ENCODE measurements around the gene EFCAB8.

The EFCAB8 gene

GRCh38 chr20:32920066-32920465 lies 61.3 kb downstream of the EFCAB8 start:
- H3K9ac ChIP-seq (ENCODE audit: low read length) = no peak overlapping the region
- H3K4me2 ChIP-seq (ENCODE audit: low read length) = no peak overlapping the region
- H3K4me1 ChIP-seq (ENCODE audit: control insufficient read depth in 1 of 2, insufficient read depth in 2 of 2, low read length in 2 of 2) = no peaks in the 10 kb centered on the region
- no peak overlapping the region for H3K27ac ChIP-seq (ENCODE audit: low read depth, low read length)
- H3K18ac ChIP-seq (ENCODE audit: low read length) = no peak overlapping the region
- H4K91ac ChIP-seq (ENCODE audit: low read depth, low read length) = no peak overlapping the region
- H3K79me2 ChIP-seq (ENCODE audit: control insufficient read depth, insufficient read depth, low read length, poor library complexity) = no peaks in the 10 kb centered on the region
- no peak overlapping the region for H2BK12ac ChIP-seq (ENCODE audit: low read length)
- H3K4me3 ChIP-seq (ENCODE audit: low read depth, low read length) = no peak overlapping the region
- no peak overlapping the region for H2BK5ac ChIP-seq (ENCODE audit: low read depth, low read length, poor library complexity)
- peaks cover 4% of the 10 kb centered on the region for H3K9me3 ChIP-seq (ENCODE audit: insufficient read depth, low read depth, low read length)
- H2AK5ac ChIP-seq (ENCODE audit: low read length) = no peak overlapping the region
- H4K8ac ChIP-seq (ENCODE audit: low read depth, low read length) = no peak overlapping the region
- H3K23ac ChIP-seq (ENCODE audit: low read length) = no peak overlapping the region
- H3K36me3 ChIP-seq (ENCODE audit: control insufficient read depth in 1 of 2, insufficient read depth in 2 of 2, low read length in 2 of 2) = no peaks in the 10 kb centered on the region
- H3K4ac ChIP-seq (ENCODE audit: low read depth, low read length) = no peak overlapping the region
- no peak overlapping the region for H2AFZ ChIP-seq (ENCODE audit: insufficient read depth, low read length, poor library complexity)
- WGBS (ENCODE audit: extremely low coverage, insufficient coverage, insufficient read length) = no CpG with 5 or more reads among the region's 12 CpGs
- no peak overlapping the region for H4K12ac ChIP-seq (ENCODE audit: low read depth, low read length)
- no peak overlapping the region for H2BK120ac ChIP-seq (ENCODE audit: insufficient read depth, low read length, poor library complexity)
- no peaks in the 10 kb centered on the region for H3K27me3 ChIP-seq (ENCODE audit: insufficient read depth, low read length)
- no peak overlapping the region for H3K14ac ChIP-seq (ENCODE audit: low read length)
- no peak for DNase-seq
- no peaks in the 10 kb centered on the region for H3K79me1 ChIP-seq (ENCODE audit: low read length)

DNA sequence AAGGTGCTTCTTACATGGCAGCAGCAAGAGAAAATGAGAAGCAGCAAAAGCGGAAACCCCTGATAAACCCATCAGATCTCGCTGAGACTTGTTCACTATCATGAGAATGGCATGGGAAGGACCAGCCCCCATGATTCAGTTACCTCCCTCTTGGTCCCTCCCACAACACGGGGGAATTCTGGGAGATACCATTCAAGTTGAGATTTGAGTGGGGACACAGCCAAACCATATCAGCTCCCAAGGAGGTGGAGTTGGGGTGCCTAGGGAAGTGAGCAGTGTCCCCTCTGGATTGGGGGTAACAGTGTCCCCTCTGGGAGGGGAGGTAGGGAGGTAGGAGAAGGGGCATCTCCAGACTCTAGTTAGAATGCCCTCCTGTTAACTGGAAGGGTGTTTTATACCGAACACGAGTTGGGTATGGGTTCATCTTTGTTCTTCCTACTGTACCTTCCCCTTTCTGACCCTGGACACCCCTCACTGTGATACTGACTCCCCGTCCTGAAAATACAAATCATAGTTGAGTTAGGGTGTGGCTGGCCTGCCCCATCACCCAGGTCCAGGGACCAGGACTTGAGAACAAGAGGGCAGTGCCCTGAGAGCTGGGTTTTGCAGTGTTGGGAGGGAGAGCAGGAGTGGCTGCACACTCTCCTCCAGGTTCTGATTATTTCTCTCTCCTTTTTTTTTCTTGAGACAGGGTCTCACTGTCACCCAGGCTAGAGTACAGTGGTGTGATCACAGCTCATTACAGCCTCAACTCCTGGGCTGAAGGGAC lies 62.0 kb downstream of the EFCAB8 start:
- Histone ChIP-seq H3K4me3 (ENCODE audit: low read depth, low read length) (no peak overlapping the region), H3K18ac (ENCODE audit: low read length) (no peak overlapping the region), H2BK5ac (ENCODE audit: low read depth, low read length, poor library complexity) (no peak overlapping the region), H2AK5ac (ENCODE audit: low read length) (no peak overlapping the region), H2AFZ (ENCODE audit: insufficient read depth, low read length, poor library complexity) (no peak overlapping the region), H3K4me2 (ENCODE audit: low read length) (no peak overlapping the region), H2BK12ac (ENCODE audit: low read length) (no peak overlapping the region), H4K8ac (ENCODE audit: low read depth, low read length) (no peak overlapping the region), H3K27ac (ENCODE audit: low read depth, low read length) (no peak overlapping the region), H3K4me1 (ENCODE audit: control insufficient read depth in 1 of 2, insufficient read depth in 2 of 2, low read length in 2 of 2) (no peaks in the 10 kb centered on the region), H3K4ac (ENCODE audit: low read depth, low read length) (no peak overlapping the region), H3K9me3 (ENCODE audit: insufficient read depth, low read depth, low read length) (peaks cover 4% of the 10 kb centered on the region), H3K23ac (ENCODE audit: low read length) (no peak overlapping the region), H3K36me3 (ENCODE audit: control insufficient read depth in 1 of 2, insufficient read depth in 2 of 2, low read length in 2 of 2) (no peaks in the 10 kb centered on the region), H4K12ac (ENCODE audit: low read depth, low read length) (no peak overlapping the region), H3K14ac (ENCODE audit: low read length) (no peak overlapping the region), H4K91ac (ENCODE audit: low read depth, low read length) (no peak overlapping the region), H3K79me2 (ENCODE audit: control insufficient read depth, insufficient read depth, low read length, poor library complexity) (no peaks in the 10 kb centered on the region), H2BK120ac (ENCODE audit: insufficient read depth, low read length, poor library complexity) (no peak overlapping the region), H3K27me3 (ENCODE audit: insufficient read depth, low read length) (no peaks in the 10 kb centered on the region), H3K9ac (ENCODE audit: low read length) (no peak overlapping the region), H3K79me1 (ENCODE audit: low read length) (no peaks in the 10 kb centered on the region)
- DNase-seq = no peak
- no CpG with 5 or more reads among the region's 6 CpGs for WGBS (ENCODE audit: extremely low coverage, insufficient coverage, insufficient read length)

DNA sequence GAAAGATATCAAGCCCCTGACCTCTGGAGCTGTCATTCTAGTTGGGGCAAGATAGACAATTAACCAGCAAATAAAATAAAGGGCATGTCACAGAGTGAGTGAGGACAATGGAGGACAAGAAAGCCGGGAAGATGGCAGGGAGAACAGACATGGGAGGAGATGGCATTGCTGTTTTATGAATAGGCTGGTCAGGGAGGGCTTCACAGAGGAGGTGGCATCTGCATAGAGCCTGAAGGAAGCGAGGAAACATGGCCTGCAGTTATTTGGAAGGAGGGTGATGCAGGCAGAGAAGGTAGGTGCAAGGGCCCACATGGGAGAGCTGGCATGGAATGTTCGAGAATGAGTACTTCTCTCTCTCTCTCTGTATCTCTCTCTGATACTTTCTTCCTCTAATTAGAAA lies 63.7 kb downstream of the EFCAB8 start:
- Histone ChIP-seq H3K4me3 (ENCODE audit: low read depth, low read length) (no peak overlapping the region), H2BK120ac (ENCODE audit: insufficient read depth, low read length, poor library complexity) (no peak overlapping the region), H4K12ac (ENCODE audit: low read depth, low read length) (no peak overlapping the region), H3K18ac (ENCODE audit: low read length) (no peak overlapping the region), H3K9me3 (ENCODE audit: insufficient read depth, low read depth, low read length) (no peaks in the 10 kb centered on the region), H4K91ac (ENCODE audit: low read depth, low read length) (no peak overlapping the region), H3K14ac (ENCODE audit: low read length) (no peak overlapping the region), H2AFZ (ENCODE audit: insufficient read depth, low read length, poor library complexity) (no peak overlapping the region), H3K4me1 (ENCODE audit: control insufficient read depth in 1 of 2, insufficient read depth in 2 of 2, low read length in 2 of 2) (no peaks in the 10 kb centered on the region), H3K36me3 (ENCODE audit: control insufficient read depth in 1 of 2, insufficient read depth in 2 of 2, low read length in 2 of 2) (no peaks in the 10 kb centered on the region), H3K9ac (ENCODE audit: low read length) (no peak overlapping the region), H3K79me1 (ENCODE audit: low read length) (no peaks in the 10 kb centered on the region), H3K4me2 (ENCODE audit: low read length) (no peak overlapping the region), H2AK5ac (ENCODE audit: low read length) (no peak overlapping the region), H2BK5ac (ENCODE audit: low read depth, low read length, poor library complexity) (no peak overlapping the region), H4K8ac (ENCODE audit: low read depth, low read length) (no peak overlapping the region), H3K27me3 (ENCODE audit: insufficient read depth, low read length) (no peaks in the 10 kb centered on the region), H3K23ac (ENCODE audit: low read length) (no peak overlapping the region), H3K27ac (ENCODE audit: low read depth, low read length) (no peak overlapping the region), H2BK12ac (ENCODE audit: low read length) (no peak overlapping the region), H3K4ac (ENCODE audit: low read depth, low read length) (no peak overlapping the region), H3K79me2 (ENCODE audit: control insufficient read depth, insufficient read depth, low read length, poor library complexity) (no peaks in the 10 kb centered on the region)
- no CpG with 5 or more reads among the region's 3 CpGs for WGBS (ENCODE audit: extremely low coverage, insufficient coverage, insufficient read length)
- DNase-seq = no peak

DNA sequence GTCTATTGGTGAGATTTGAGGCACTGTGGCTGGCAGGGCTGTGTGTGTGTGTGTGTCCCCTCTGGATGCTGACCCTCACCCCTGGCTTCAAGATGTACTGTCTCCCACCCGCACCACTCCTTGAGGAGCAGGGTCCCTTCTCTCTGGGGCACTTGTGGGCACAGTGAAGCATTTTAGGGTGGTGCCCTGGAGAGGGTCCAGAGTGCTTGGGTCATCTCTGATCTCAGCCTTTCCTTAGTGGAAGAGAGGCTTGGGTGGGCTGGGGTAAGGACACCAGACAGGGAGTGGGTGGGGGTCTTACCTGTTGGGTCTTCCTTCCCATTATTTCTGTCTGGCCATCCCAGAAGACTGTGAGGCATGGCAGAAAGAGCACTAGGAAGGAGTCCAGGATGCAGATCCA lies 66.1 kb downstream of the EFCAB8 start:
- no peaks in the 10 kb centered on the region for H3K79me1 ChIP-seq (ENCODE audit: low read length)
- no peak overlapping the region for H3K14ac ChIP-seq (ENCODE audit: low read length)
- H3K36me3 ChIP-seq (ENCODE audit: control insufficient read depth in 1 of 2, insufficient read depth in 2 of 2, low read length in 2 of 2) = no peaks in the 10 kb centered on the region
- no peak overlapping the region for H3K4me3 ChIP-seq (ENCODE audit: low read depth, low read length)
- H3K4me1 ChIP-seq (ENCODE audit: control insufficient read depth in 1 of 2, insufficient read depth in 2 of 2, low read length in 2 of 2) = no peaks in the 10 kb centered on the region
- H3K27me3 ChIP-seq (ENCODE audit: insufficient read depth, low read length) = no peaks in the 10 kb centered on the region
- WGBS (ENCODE audit: extremely low coverage, insufficient coverage, insufficient read length) = no CpG with 5 or more reads among the region's 1 CpG
- H3K79me2 ChIP-seq (ENCODE audit: control insufficient read depth, insufficient read depth, low read length, poor library complexity) = no peaks in the 10 kb centered on the region
- no peak overlapping the region for H3K4me2 ChIP-seq (ENCODE audit: low read length)
- H3K9ac ChIP-seq (ENCODE audit: low read length) = no peak overlapping the region
- DNase-seq = no peak
- no peak overlapping the region for H4K91ac ChIP-seq (ENCODE audit: low read depth, low read length)
- no peak overlapping the region for H2BK120ac ChIP-seq (ENCODE audit: insufficient read depth, low read length, poor library complexity)
- H2BK5ac ChIP-seq (ENCODE audit: low read depth, low read length, poor library complexity) = no peak overlapping the region
- no peak overlapping the region for H2AFZ ChIP-seq (ENCODE audit: insufficient read depth, low read length, poor library complexity)
- no peak overlapping the region for H4K8ac ChIP-seq (ENCODE audit: low read depth, low read length)
- H3K27ac ChIP-seq (ENCODE audit: low read depth, low read length) = no peak overlapping the region
- no peak overlapping the region for H4K12ac ChIP-seq (ENCODE audit: low read depth, low read length)
- no peak overlapping the region for H2BK12ac ChIP-seq (ENCODE audit: low read length)
- H3K18ac ChIP-seq (ENCODE audit: low read length) = no peak overlapping the region
- no peak overlapping the region for H3K4ac ChIP-seq (ENCODE audit: low read depth, low read length)
- H2AK5ac ChIP-seq (ENCODE audit: low read length) = no peak overlapping the region
- no peak overlapping the region for H3K23ac ChIP-seq (ENCODE audit: low read length)
- H3K9me3 ChIP-seq (ENCODE audit: insufficient read depth, low read depth, low read length) = no peaks in the 10 kb centered on the region
